WERI-Rb-1 (cell line): ENCODE data around the gene NFASC.

Experiments
- DNase-seq: peaks from one replicate; pipeline ENCODE4 v3.0.0-alpha.2; 2020
- H3K27ac ChIP-seq: fragments of 250-450 bp; sonication (Bioruptor Pico); 2 replicates; pipeline ENCODE4 v1.5.1; 2020; ENCODE audit warnings: mild to moderate bottlenecking, moderate library complexity
- H3K27me3 ChIP-seq: fragments of 250-450 bp; sonication (Bioruptor Pico); 2 replicates; pipeline ENCODE4 v1.5.1; 2021; ENCODE audit warnings: mild to moderate bottlenecking, low read depth, moderate library complexity; ENCODE audit not compliant: insufficient read depth, severe bottlenecking
- H3K36me3 ChIP-seq: fragments of 250-450 bp; sonication (Bioruptor Pico); 2 replicates; pipeline ENCODE4 v1.5.1; 2020; ENCODE audit warnings: mild to moderate bottlenecking, moderate library complexity
- H3K4me3 ChIP-seq: 2 replicates; pipeline ENCODE4 v1.5.1; 2011; ENCODE audit warnings: low read depth, mild to moderate bottlenecking, control low read depth, low read length
- H3K9me3 ChIP-seq: fragments of 250-450 bp; sonication (Bioruptor Pico); 2 replicates; pipeline ENCODE4 v1.5.1; 2021; ENCODE audit warnings: mild to moderate bottlenecking, moderate library complexity; ENCODE audit not compliant: severe bottlenecking
- TF ChIP-seq, protein P1 (sequence below): IDR thresholded peaks from 2 replicates; pipeline ENCODE4 v1.5.1; 2011; ENCODE audit warnings: low read depth, mild to moderate bottlenecking, control low read depth, inconsistent platforms, low read length

Gene NFASC

DNA sequence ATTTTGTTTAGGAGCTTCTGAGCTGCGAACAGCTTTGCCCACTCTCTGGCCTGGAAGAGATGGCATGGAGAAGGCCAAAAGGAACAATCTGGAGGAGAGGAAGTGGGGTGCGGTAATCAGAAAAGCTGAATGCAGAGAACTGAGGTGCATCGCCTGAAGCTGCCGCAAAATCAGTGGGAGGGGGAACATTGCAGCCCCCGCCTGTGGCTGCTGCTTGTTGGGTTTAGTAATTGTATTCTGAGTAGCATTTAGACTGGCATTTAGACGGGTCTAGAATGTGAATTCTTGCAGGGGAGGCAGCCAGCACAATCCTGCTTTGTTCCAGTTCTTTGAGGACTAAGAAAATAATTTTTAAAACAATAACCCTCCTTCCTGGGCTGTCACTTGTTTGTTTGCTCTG, 25.4 kb downstream of the NFASC start:
- Histone ChIP-seq H3K9me3 (no peaks in the 10 kb centered on the region), H3K36me3 (no peaks in the 10 kb centered on the region), H3K27me3 (no peaks in the 10 kb centered on the region), H3K27ac (no peak overlapping the region), H3K4me3 (no peak overlapping the region)
- DNase-seq, result no peak
- TF ChIP-seq, protein P1, sequence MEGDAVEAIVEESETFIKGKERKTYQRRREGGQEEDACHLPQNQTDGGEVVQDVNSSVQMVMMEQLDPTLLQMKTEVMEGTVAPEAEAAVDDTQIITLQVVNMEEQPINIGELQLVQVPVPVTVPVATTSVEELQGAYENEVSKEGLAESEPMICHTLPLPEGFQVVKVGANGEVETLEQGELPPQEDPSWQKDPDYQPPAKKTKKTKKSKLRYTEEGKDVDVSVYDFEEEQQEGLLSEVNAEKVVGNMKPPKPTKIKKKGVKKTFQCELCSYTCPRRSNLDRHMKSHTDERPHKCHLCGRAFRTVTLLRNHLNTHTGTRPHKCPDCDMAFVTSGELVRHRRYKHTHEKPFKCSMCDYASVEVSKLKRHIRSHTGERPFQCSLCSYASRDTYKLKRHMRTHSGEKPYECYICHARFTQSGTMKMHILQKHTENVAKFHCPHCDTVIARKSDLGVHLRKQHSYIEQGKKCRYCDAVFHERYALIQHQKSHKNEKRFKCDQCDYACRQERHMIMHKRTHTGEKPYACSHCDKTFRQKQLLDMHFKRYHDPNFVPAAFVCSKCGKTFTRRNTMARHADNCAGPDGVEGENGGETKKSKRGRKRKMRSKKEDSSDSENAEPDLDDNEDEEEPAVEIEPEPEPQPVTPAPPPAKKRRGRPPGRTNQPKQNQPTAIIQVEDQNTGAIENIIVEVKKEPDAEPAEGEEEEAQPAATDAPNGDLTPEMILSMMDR, result no peak

DNA sequence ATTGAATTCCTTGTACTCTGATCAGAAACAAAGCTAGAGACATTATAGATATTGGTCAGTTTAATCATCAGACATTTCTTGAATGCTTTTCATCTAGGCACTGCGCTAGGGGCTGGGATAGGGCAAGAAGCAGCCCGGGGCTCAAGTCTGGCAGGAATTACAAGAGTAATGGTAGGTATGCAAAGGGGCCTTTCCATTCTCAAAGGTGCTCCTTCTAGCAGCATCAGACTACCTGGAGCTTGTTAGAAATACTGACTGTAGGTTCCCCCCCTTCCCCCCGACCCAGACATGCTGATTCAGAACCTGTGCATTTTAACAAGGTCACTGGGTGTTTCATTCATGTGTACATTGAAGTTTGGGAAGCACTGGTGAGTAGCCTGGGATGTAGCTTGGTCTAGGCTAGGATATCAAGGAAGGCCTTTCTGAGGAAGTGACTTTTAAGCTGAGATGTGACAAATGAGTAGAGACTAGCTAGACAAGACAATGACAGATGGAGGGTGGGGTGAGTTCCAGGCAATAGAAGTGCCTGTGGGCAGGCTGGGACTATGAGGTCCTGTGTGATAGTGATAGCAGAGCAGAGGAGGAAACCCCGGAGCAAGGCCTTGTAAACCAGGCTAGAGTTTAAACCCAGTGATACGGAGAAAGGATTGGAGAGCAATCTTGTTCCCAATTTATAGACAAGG, 26.3 kb downstream of the NFASC start:
- H3K27me3 ChIP-seq, result no peaks in the 10 kb centered on the region
- TF ChIP-seq, protein P1, result no peak
- H3K27ac ChIP-seq, result no peak overlapping the region
- no peaks in the 10 kb centered on the region for H3K9me3 ChIP-seq
- DNase-seq, result no peak
- H3K36me3 ChIP-seq, result no peaks in the 10 kb centered on the region
- H3K4me3 ChIP-seq, result no peak overlapping the region

DNA sequence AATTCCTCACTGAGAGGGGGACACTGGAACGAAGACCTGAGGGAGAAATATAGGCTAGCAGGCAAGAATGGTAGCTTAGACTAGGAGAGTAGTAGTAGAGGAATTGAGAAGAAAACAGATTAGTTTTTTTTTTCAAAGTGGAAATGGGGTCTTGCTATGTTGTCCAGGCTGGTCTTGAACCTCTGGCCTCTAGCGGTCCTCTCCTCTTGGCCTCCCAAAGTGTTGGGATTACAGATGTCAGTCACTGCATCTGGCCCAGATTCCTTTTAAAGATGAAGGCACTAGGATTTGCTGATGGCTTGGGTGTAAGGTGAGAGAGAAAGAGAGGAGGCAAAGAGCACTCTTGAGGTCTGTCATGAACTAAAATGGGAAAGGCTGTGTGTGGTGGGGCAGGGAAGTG, 30.1 kb downstream of the NFASC start:
- no peak overlapping the region for H3K4me3 ChIP-seq
- no peaks in the 10 kb centered on the region for H3K9me3 ChIP-seq
- TF ChIP-seq, protein P1, result no peak
- no peaks in the 10 kb centered on the region for H3K36me3 ChIP-seq
- H3K27ac ChIP-seq, result no peak overlapping the region
- DNase-seq, result no peak
- no peaks in the 10 kb centered on the region for H3K27me3 ChIP-seq

DNA sequence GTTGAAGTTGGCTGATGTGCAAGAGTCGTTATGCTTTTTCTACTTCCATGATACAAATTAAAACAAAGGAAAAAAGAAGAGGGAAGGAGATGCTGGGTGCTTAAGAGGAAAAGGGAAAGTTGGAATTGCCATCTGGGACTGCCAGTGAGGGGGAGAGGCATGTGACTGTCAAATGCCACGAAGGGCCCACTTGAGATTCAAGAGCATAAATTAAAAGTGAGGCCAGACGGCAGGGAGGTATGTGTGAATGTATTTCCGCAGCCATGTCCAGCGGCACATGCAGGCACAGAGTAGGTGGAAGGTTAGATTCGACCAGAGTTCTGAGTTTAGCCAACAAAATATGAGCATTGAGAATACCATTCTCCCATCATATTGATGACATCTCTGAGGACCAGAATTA, 32.0 kb downstream of the NFASC start:
- Histone ChIP-seq H3K27ac (no peak overlapping the region), H3K4me3 (no peak overlapping the region), H3K36me3 (no peaks in the 10 kb centered on the region), H3K9me3 (no peaks in the 10 kb centered on the region), H3K27me3 (no peaks in the 10 kb centered on the region)
- TF ChIP-seq, protein P1, result no peak
- no peak for DNase-seq

DNA sequence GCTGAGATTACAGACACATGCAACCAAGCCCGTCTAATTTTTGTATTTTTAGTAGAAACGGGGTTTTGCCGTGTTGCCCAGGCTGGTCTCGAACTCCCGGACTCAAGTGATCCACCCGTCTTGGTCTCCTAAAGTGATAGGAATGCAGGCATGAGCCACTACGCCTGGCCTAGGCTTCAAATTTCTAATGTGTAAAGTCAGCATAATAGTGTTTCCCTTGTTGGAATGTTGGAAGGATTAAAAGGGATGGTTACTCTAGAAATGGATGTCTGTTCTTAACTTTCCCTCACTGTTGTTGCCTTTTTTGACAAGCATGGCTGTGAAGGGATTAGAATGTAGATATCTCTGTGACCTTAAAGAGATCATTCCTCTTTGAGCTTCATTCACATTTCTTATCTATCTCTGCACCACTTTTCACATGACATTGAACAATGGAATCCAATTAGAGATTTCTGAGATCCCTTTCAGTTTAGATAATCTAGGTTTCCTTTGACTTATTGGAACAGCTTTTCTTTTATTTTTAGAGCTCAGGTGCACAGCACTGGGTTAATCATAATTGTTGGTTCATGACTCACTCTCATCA, 33.7 kb downstream of the NFASC start:
- Histone ChIP-seq H3K36me3 (no peaks in the 10 kb centered on the region), H3K27me3 (no peaks in the 10 kb centered on the region), H3K9me3 (no peaks in the 10 kb centered on the region), H3K27ac (no peak overlapping the region), H3K4me3 (no peak overlapping the region)
- DNase-seq, result no peak
- TF ChIP-seq, protein P1, result no peak

DNA sequence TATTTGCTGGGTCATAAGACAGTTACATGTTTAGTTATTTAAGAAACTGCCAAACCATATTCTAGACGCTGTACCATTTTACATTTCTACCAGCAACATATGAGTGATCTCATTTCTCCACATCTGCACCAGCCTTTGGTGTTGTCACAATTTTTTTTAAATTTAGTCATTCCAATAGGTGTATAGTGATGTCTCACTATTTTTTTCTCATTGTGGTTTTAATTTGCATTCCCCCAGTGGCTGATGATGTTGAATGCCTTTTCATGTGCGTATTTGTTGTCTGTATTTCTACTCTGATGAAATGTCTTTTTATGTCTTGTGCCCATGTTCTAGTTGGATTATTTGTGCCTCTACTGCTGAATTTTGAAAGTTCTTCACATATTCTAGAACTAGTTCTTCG, 38.4 kb downstream of the NFASC start:
- Histone ChIP-seq H3K4me3 (no peak overlapping the region), H3K27me3 (no peaks in the 10 kb centered on the region), H3K27ac (no peak overlapping the region), H3K9me3 (peaks cover 3% of the 10 kb centered on the region), H3K36me3 (no peaks in the 10 kb centered on the region)
- no peak for DNase-seq
- TF ChIP-seq, protein P1, result no peak
